CD4-positive, alpha-beta T cell (primary cell): Measurements from ENCODE around the gene ANTXR1. TPM values are rescaled to one million over a fixed set of nuclear protein-coding genes. Genes with fewer than 3 reads are reported as not detected.

ENCODE experiments used
- ATAC-seq: fragments of 200-7000 bp; cut with Tn5 transposase; one replicate; pipeline ENCODE4 v1.10.0; 2022; ENCODE audit warnings: mild to moderate bottlenecking; ENCODE audit not compliant: poor library complexity
- CTCF ChIA-PET: fragments of 350-600 bp; sonication (Branson Sonifier 250); formaldehyde crosslinking; loops from one replicate; lab custom pipeline; 2021; ENCODE audit warnings: antibody characterized with exemption, inconsistent platforms; lab: Charles Lee
- POLR2A ChIA-PET: fragments of 350-600 bp; sonication (Branson Sonifier 250); formaldehyde crosslinking; loops from one replicate; lab custom pipeline; 2021; ENCODE audit warnings: antibody characterized with exemption, inconsistent platforms; lab: Charles Lee
- DNase-seq, 14 experiments: peaks; one replicate each; pipeline ENCODE4 v3.0.0-alpha.2; 2013 to 2020; ENCODE audit warnings: mixed read lengths in 2 of 14
- H3K27ac ChIP-seq, 2 donors: one replicate each; pipeline versions ENCODE4 v1.5.1 to v1.7.0; 2013; ENCODE audit warnings: low read length in 2 of 2, low read depth in 1 of 2, mild to moderate bottlenecking in 1 of 2
- H3K27me3 ChIP-seq, 2 experiments: 1 replicate in 1 of 2; 2 replicates in 1 of 2; pipeline versions ENCODE4 v1.6.1 to v1.7.0; 2013; ENCODE audit warnings: low read length in 2 of 2, control low read depth in 1 of 2, mild to moderate bottlenecking in 1 of 2, moderate library complexity in 1 of 2; ENCODE audit not compliant: insufficient read depth in 2 of 2, control insufficient read depth in 1 of 2
- H3K36me3 ChIP-seq: one replicate; pipeline ENCODE4 v1.6.1; 2013; ENCODE audit warnings: low read length, control low read depth; ENCODE audit not compliant: insufficient read depth
- H3K4me1 ChIP-seq: one replicate; pipeline ENCODE4 v1.6.1; 2013; ENCODE audit warnings: low read length, control low read depth; ENCODE audit not compliant: insufficient read depth
- H3K4me3 ChIP-seq: one replicate; pipeline ENCODE4 v1.5.1; 2013; ENCODE audit warnings: mild to moderate bottlenecking, low read length, moderate library complexity
- H3K9me3 ChIP-seq, 2 experiments: 1 replicate in 1 of 2; 2 replicates in 1 of 2; pipeline versions ENCODE4 v1.6.1 to v1.7.0; 2013; ENCODE audit warnings: low read length in 2 of 2, mild to moderate bottlenecking in 2 of 2, control low read depth in 1 of 2, moderate library complexity in 1 of 2; ENCODE audit not compliant: control insufficient read depth in 1 of 2, insufficient read depth in 1 of 2
- H3K27ac Mint-ChIP-seq: one replicate; pipeline ENCODE4 v1.8.0; 2020; ENCODE audit warnings: mixed read lengths
- H3K27me3 Mint-ChIP-seq: one replicate; pipeline ENCODE4 v1.8.0; 2021; ENCODE audit warnings: mixed read lengths
- H3K36me3 Mint-ChIP-seq: one replicate; pipeline ENCODE4 v1.8.0; 2021; ENCODE audit warnings: low read depth, mixed read lengths
- H3K4me1 Mint-ChIP-seq: one replicate; pipeline ENCODE4 v1.8.0; 2021; ENCODE audit warnings: low read depth, mixed read lengths
- H3K4me3 Mint-ChIP-seq: one replicate; pipeline ENCODE4 v1.8.0; 2020; ENCODE audit warnings: mild to moderate bottlenecking, mixed read lengths
- H3K9me3 Mint-ChIP-seq: one replicate; pipeline ENCODE4 v1.8.0; 2020; ENCODE audit warnings: mixed read lengths
- CTCF ChIP-seq: fragments of 200-600 bp; IDR thresholded peaks from one replicate; pipeline ENCODE4 v1.8.0; 2022; ENCODE audit warnings: antibody characterized with exemption, mild to moderate bottlenecking
- intact Hi-C, 2 experiments: fragments of 100-400 bp; cut with DNase I in 1 of 2; cut with micrococcal nuclease in 1 of 2; formaldehyde crosslinking; loops; one replicate each; pipeline versions ENCODE4 v1.15.1 to v1.9.0; 2023 to 2025; cut with DNase I, micrococcal nuclease
- microRNA-seq: library from miRNA; unstranded; fragments of <30 nt; microRNA quantifications from one replicate; pipeline ENCODE4 v1.2.0, GENCODE V29; 2021; ENCODE audit warnings: borderline microRNAs expressed, borderline replicate concordance
- total RNA-seq, 174 experiments: library from RNA in 2 of 174; stranded (reverse) in 2 of 174; gene quantifications; one replicate each; pipeline ENCODE4 v1.2.3 and lab custom pipeline; 2021 to 2026

Gene ANTXR1
- total RNA-seq, 2 experiments from 2014 or later, result not detected

GRCh38 chr2:69298862-69299261 lies 285.9 kb downstream of the ANTXR1 start:
- no peaks in the 10 kb centered on the region for H3K9me3 Mint-ChIP-seq
- no peak overlapping the region for H3K27ac Mint-ChIP-seq
- no peaks in the 10 kb centered on the region for H3K36me3 ChIP-seq
- H3K36me3 Mint-ChIP-seq, result no peaks in the 10 kb centered on the region
- ChIA-PET CTCF (no interaction called here), POLR2A (no interaction called here)
- H3K4me3 ChIP-seq, result no peak overlapping the region
- H3K4me1 Mint-ChIP-seq, result no peaks in the 10 kb centered on the region
- no peak overlapping the region for H3K27ac ChIP-seq
- peaks cover 2% of the 10 kb centered on the region in 2 experiments for H3K9me3 ChIP-seq
- no peak for DNase-seq
- no peaks in the 10 kb centered on the region for H3K4me1 ChIP-seq
- H3K27me3 Mint-ChIP-seq, result peaks cover 30% of the 10 kb centered on the region
- ATAC-seq, result no peak
- no peak overlapping the region for H3K4me3 Mint-ChIP-seq
- intact Hi-C loops, result no loop called here
- TF ChIP-seq CTCF, result no peak
- peaks cover 1 to 2% of the 10 kb centered on the region in 2 experiments for H3K27me3 ChIP-seq

Small RNA genes lying within 50 kb of the gene (microRNA-seq; reads per million reads assigned to microRNA genes)
- gene MIR3126, result not detected

Other genes with a start within 250 kb of the ANTXR1 start
- not detected for gene BMP10, start 141.8 kb upstream of the ANTXR1 start, total RNA-seq
- not detected for gene GKN2, start 60.3 kb upstream of the ANTXR1 start, total RNA-seq
- not detected for gene GKN1, start 38.5 kb upstream of the ANTXR1 start, total RNA-seq